ENCODE data around the gene GABRR3. TPM values are rescaled to one million over a fixed set of nuclear protein-coding genes. Genes with fewer than 3 reads are reported as not detected.

The GABRR3 gene
- polyA plus RNA-seq, 3 donors, result not detected

- Histone ChIP-seq H2AFZ (ENCODE audit: insufficient read depth, low read depth, low read length, poor library complexity, severe bottlenecking) (no peak overlapping the region), H3K36me3 (replicated peaks in 1 of 2; ENCODE audit: control insufficient read depth in 1 of 2, insufficient read depth in 2 of 2, low read length in 2 of 2) (no peaks in the 10 kb centered on the region), H3K4me2 (replicated peaks; ENCODE audit: extremely low read depth, low read length, poor library complexity, severe bottlenecking) (no peak overlapping the region), H3K4me3 (replicated peaks in 1 of 3; ENCODE audit: low read depth in 2 of 3, low read length in 3 of 3) (no peak overlapping the region), H3K9me3 (replicated peaks in 1 of 2; ENCODE audit: control insufficient read depth in 1 of 2, insufficient read depth in 1 of 2, low read length in 2 of 2) (peaks cover 0 to 5% of the 10 kb centered on the region in 2 donors), H3K27ac (ENCODE audit: low read depth in 1 of 2, low read length in 2 of 2) (no peak overlapping the region), H3K9ac (ENCODE audit: insufficient read depth, low read length, poor library complexity, severe bottlenecking) (no peak overlapping the region), H3K79me2 (ENCODE audit: insufficient read depth, low read length) (no peaks in the 10 kb centered on the region), H3K4me1 (ENCODE audit: control insufficient read depth in 1 of 2, insufficient read depth in 2 of 2, low read length in 2 of 2) (no peaks in the 10 kb centered on the region), H4K20me1 (ENCODE audit: insufficient read depth, low read length) (no peaks in the 10 kb centered on the region), H3K27me3 (ENCODE audit: control insufficient read depth in 2 of 2, insufficient read depth in 2 of 2, low read length in 2 of 2) (peaks cover 6 to 7% of the 10 kb centered on the region in 2 donors)
- DNase-seq, result no peak
- Mint-ChIP-seq H3K27ac (no peak overlapping the region), H3K4me1 (peaks cover 4% of the 10 kb centered on the region), H3K4me3 (no peak overlapping the region), H3K36me3 (no peaks in the 10 kb centered on the region), H3K27me3 (ENCODE audit: low read depth in 3 of 3) (peaks cover 4 to 7% (median 5%) of the 10 kb centered on the region in 3 donors), H3K9me3 (peaks cover 4 to 10% (median 7%) of the 10 kb centered on the region in 7 donors)
- intact Hi-C loops (cut with micrococcal nuclease), result loop anchor here in 1 of 2 donors (5.0 kb wide), 1 partner anchor 289 kb away; no protein-coding TSS in a partner anchor
- 63% methylated on average over 1 of the region's 3 CpGs for WGBS (ENCODE audit: insufficient coverage)
- TF ChIP-seq CTCF (IDR thresholded peaks at IDR 0.05), result no peak
Observed at GRCh38 chr3:98038286-98038685, 3.2 kb upstream of the GABRR3 start.

GRCh38 chr3:98034486-98034885, 629 bp downstream of the GABRR3 start:
- H3K36me3 ChIP-seq (replicated peaks in 1 of 2; ENCODE audit: control insufficient read depth in 1 of 2, insufficient read depth in 2 of 2, low read length in 2 of 2), result no peaks in the 10 kb centered on the region
- no peak overlapping the region for H3K9ac ChIP-seq (ENCODE audit: insufficient read depth, low read length, poor library complexity, severe bottlenecking)
- H3K4me3 Mint-ChIP-seq, result no peak overlapping the region
- DNase-seq, result no peak
- peaks cover 3 to 11% (median 5%) of the 10 kb centered on the region in 3 donors for H3K27me3 Mint-ChIP-seq (ENCODE audit: low read depth in 3 of 3)
- H3K79me2 ChIP-seq (ENCODE audit: insufficient read depth, low read length), result no peaks in the 10 kb centered on the region
- H4K20me1 ChIP-seq (ENCODE audit: insufficient read depth, low read length), result no peaks in the 10 kb centered on the region
- no peak overlapping the region for H3K27ac Mint-ChIP-seq
- H3K27ac ChIP-seq (ENCODE audit: low read depth in 1 of 2, low read length in 2 of 2), result no peak overlapping the region
- peaks cover 0 to 1% (median 0%) of the 10 kb centered on the region in 7 donors for H3K9me3 Mint-ChIP-seq
- WGBS (ENCODE audit: insufficient coverage), result 67% methylated on average over 2 of the region's 2 CpGs
- intact Hi-C loops (cut with micrococcal nuclease), result no loop called here
- no peaks in the 10 kb centered on the region for H3K9me3 ChIP-seq (replicated peaks in 1 of 2; ENCODE audit: control insufficient read depth in 1 of 2, insufficient read depth in 1 of 2, low read length in 2 of 2)
- TF ChIP-seq CTCF (IDR thresholded peaks at IDR 0.05), result no peak
- H3K27me3 ChIP-seq (ENCODE audit: control insufficient read depth in 2 of 2, insufficient read depth in 2 of 2, low read length in 2 of 2), result peaks cover 6 to 7% of the 10 kb centered on the region in 2 donors
- no peaks in the 10 kb centered on the region for H3K4me1 ChIP-seq (ENCODE audit: control insufficient read depth in 1 of 2, insufficient read depth in 2 of 2, low read length in 2 of 2)
- no peak overlapping the region for H2AFZ ChIP-seq (ENCODE audit: insufficient read depth, low read depth, low read length, poor library complexity, severe bottlenecking)
- no peak overlapping the region for H3K4me3 ChIP-seq (replicated peaks in 1 of 3; ENCODE audit: low read depth in 2 of 3, low read length in 3 of 3)
- H3K36me3 Mint-ChIP-seq, result no peaks in the 10 kb centered on the region
- no peak overlapping the region for H3K4me2 ChIP-seq (replicated peaks; ENCODE audit: extremely low read depth, low read length, poor library complexity, severe bottlenecking)
- H3K4me1 Mint-ChIP-seq, result peaks cover 4% of the 10 kb centered on the region
